GM18870 (cell line): ENCODE results near the gene COL26A1.
"Not testable (repeated sequence)": the region's sequence is repeated elsewhere in the genome, so short reads cannot be mapped to it uniquely, and the experiment has no call there.

Source experiments
- ATAC-seq: cut with Tn5 transposase; IDR thresholded peaks from one replicate; pipeline ENCODE4 v1.9.1; 2021; ENCODE audit warnings: moderate library complexity; ENCODE audit not compliant: unreplicated experiment

COL26A1 gene

GRCh38 chr7:101490439-101490838, 127.8 kb downstream of the COL26A1 start:
- not testable (repeated sequence) for ATAC-seq

- not testable (repeated sequence) for ATAC-seq
Observed at GRCh38 chr7:101491442-101491841, 128.8 kb downstream of the COL26A1 start.

- no peak for ATAC-seq
Observed at GRCh38 chr7:101494602-101495329, 132.1 kb downstream of the COL26A1 start.

GRCh38 chr7:101496017-101496416, 133.3 kb downstream of the COL26A1 start:
- ATAC-seq = no peak

- no peak for ATAC-seq
Observed at GRCh38 chr7:101501351-101501750, 138.7 kb downstream of the COL26A1 start.

- ATAC-seq = no peak
Observed at GRCh38 chr7:101502466-101503098, 139.9 kb downstream of the COL26A1 start.

- ATAC-seq = not testable (repeated sequence)
Observed at GRCh38 chr7:101505510-101505909, 142.8 kb downstream of the COL26A1 start.

GRCh38 chr7:101506531-101506930, 143.9 kb downstream of the COL26A1 start:
- ATAC-seq = no peak

GRCh38 chr7:101507327-101507726, 144.7 kb downstream of the COL26A1 start:
- ATAC-seq = no peak

GRCh38 chr7:101507791-101508252, 145.1 kb downstream of the COL26A1 start:
- ATAC-seq = no peak

- ATAC-seq = no peak
Observed at GRCh38 chr7:101510297-101510696, 147.6 kb downstream of the COL26A1 start.

GRCh38 chr7:101511965-101512364, 149.3 kb downstream of the COL26A1 start:
- no peak for ATAC-seq

- ATAC-seq = no peak
Observed at GRCh38 chr7:101516851-101517250, 154.2 kb downstream of the COL26A1 start.

- ATAC-seq = no peak
Observed at GRCh38 chr7:101517304-101517703, 154.6 kb downstream of the COL26A1 start.

- no peak for ATAC-seq
Observed at GRCh38 chr7:101518336-101518735, 155.7 kb downstream of the COL26A1 start.

GRCh38 chr7:101519324-101520023, 156.8 kb downstream of the COL26A1 start:
- ATAC-seq = no peak

- ATAC-seq = no peak
Observed at GRCh38 chr7:101521430-101521925, 158.8 kb downstream of the COL26A1 start.

- ATAC-seq = no peak
Observed at GRCh38 chr7:101522021-101522420, 159.3 kb downstream of the COL26A1 start.

GRCh38 chr7:101527844-101528667, 165.4 kb downstream of the COL26A1 start:
- ATAC-seq = no peak

GRCh38 chr7:101529560-101529959, 166.9 kb downstream of the COL26A1 start:
- no peak for ATAC-seq
